GM13976 (cell line): Measurements from ENCODE around the gene ANK2.

Source experiments
- DNase-seq: peaks from one replicate; pipeline ENCODE4 v3.0.0; 2012; ENCODE audit warnings: low spot score
- CTCF ChIP-seq: IDR thresholded peaks from 2 replicates; pipeline ENCODE4 v1.5.1; 2012; ENCODE audit warnings: borderline replicate concordance, mild to moderate bottlenecking; ENCODE audit not compliant: insufficient read depth; ENCODE audit errors: extremely low read depth, missing control alignments, control extremely low read depth
- in situ Hi-C: fragments of 300-500 bp; cut with MboI; formaldehyde crosslinking; loops from one replicate; pipeline ENCODE4 v1.12.0; 2022; ENCODE audit warnings: low sequenced_read_pairs, mixed read lengths, inconsistent platforms; ENCODE audit not compliant: unreplicated experiment

ANK2 gene

DNA sequence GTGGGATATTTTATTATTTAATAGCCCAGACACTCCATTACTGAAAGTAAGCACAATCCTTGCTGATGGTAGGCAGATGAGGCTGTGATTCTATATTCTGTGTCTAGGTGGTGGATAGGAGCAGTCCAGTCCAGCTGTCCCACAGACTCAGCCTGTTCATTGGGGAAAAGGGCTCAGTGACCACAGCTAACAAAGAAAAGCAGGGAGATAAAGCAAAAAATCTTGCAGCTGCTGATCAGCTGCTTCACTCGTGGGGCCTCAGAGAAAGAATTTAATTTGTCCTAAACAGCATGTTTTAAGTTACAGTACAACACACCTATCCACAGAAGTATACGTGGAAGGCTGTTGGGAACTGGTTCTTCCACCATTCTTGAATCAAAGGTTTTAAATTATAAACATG lies 40.7 kb upstream of the ANK2 start:
- in situ Hi-C loops: no loop called here
- no peak for TF ChIP-seq CTCF
- DNase-seq: no peak

GRCh38 chr4:113009461-113009860 lies 40.0 kb upstream of the ANK2 start:
- TF ChIP-seq CTCF: no peak
- in situ Hi-C loops: no loop called here
- DNase-seq: no peak

DNA sequence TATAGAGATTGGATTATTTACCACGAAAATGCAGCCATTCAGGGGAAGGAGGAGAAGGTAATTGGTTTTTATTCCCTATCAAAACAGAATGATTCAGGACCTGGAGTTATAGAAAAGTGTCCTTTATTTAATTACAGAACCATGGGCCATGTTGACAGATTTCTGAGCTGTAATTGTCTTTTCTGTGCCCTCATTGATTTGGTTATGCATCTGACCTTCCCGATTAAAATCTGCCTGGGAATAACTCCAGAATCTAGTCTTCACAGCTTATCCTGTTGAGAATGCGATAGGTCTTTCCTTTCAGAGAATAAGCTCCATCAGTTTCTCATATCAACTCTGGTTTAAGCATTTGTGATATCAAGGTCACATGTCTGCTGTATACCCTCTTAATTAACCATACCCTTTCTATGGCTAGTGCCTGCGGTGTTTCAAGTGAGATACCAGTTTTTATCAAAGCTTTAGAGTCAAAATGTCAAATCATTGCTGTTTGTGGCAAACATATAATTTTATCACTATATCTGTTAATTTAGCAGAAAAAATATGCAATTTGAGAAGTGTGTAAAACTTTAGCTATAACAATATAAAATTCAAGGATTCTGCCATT lies 37.2 kb upstream of the ANK2 start:
- DNase-seq: no peak
- TF ChIP-seq CTCF: no peak
- in situ Hi-C loops: no loop called here

DNA sequence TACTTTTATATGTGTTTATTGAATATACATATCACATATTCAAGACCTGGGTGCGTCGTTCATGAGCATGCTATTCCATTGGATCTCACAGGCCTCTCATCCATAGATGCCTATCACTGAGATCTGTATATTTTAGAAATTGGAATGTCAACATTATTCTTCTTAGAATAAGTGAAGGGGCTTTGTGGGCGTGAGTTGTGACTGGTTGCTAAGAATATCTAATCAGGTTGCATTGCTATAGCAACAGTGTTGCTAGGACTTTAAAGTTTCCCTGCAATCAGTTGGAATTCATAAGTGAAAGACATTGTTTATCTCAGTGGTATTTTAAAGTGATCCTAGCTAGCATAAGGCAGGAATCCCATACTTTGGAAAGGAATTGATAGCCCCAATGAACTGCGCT lies 36.7 kb upstream of the ANK2 start:
- no peak for TF ChIP-seq CTCF
- no peak for DNase-seq
- in situ Hi-C loops: no loop called here

DNA sequence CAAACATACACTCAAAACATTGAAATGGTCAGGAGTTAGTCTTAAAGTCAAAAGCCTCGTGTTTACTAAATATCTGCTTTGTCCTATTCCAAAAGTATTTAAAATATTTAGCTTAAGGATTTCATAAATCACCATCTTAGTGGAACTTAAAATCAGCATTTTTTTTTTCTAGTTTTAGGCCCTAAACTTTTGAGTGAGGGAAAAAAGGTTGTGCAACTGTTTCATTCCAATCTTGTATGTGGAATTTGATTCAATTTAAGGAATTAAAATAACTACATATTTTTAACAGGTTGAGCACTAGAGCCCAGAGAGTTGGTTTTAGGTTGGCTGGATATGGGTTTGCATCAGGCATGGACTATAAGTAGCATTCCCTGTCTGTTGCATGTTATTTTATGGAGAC lies 35.7 kb upstream of the ANK2 start:
- no peak for TF ChIP-seq CTCF
- no peak for DNase-seq
- in situ Hi-C loops: no loop called here

DNA sequence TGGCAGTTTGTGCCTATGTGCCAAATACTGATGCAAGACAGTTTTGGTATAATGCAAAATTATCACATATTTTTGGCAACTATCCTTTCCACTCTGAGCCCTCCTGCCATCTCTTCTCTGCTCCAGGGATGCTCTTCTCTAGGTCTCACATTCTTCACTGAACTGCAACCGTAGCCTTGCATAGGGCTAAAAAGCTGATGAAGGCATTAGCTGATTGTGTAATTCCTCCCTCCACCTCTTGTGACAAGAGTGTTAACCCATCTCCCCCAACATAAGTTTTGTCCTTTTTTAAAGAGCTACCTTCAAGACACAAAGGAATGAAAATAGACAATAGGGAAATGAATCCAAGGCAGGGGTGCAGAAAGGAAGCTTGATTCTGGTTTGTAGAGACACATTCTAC lies 33.1 kb upstream of the ANK2 start:
- DNase-seq: no peak
- TF ChIP-seq CTCF: no peak
- in situ Hi-C loops: no loop called here

DNA sequence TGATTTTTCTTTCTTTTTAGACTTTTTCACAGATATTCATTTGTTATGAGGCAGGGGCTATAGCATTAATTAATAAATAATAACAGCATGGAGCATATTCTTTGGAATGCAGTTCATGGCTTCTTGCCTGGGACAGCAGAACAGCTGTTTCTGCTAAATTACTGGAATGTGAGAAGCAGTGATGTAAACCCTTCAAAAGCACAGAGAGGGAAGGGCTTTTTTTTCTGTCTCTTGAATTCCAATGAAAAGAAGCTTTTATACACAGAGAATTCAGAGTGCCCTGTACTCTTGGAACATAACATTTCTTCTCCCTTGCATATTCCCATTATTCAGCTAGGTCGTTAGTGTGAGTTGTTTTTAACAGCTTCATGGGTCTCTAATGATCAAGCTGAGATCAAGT lies 28.5 kb upstream of the ANK2 start:
- in situ Hi-C loops: no loop called here
- DNase-seq: no peak
- no peak for TF ChIP-seq CTCF
